Measurements from ENCODE around the gene TRPM3.

The TRPM3 gene

DNA sequence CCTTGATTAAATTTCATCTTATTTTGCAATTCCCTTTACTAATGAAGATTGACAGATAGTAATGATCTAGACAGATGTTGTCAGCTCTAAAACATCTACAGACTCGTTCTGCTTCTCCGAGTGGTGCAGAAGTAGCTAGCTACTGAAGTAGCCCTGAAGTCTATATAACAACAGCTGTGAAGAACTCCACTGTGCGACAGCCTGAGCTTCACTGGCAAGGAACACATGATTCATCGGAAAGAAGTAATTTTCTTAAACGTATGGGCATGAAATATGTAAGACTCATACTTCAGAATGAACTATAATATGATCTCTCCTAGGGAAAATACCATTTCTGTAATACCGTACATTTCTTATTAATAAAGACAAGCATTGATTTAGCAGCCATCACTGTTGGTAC lies 96.2 kb downstream of the TRPM3 start:
- no peak overlapping the region for H3K9ac ChIP-seq (ENCODE audit: low read length in 5 of 5)
- H3K27me3 ChIP-seq (ENCODE audit: control insufficient read depth in 5 of 5, insufficient read depth in 4 of 5, low read length in 5 of 5) = no peaks in the 10 kb centered on the region

DNA sequence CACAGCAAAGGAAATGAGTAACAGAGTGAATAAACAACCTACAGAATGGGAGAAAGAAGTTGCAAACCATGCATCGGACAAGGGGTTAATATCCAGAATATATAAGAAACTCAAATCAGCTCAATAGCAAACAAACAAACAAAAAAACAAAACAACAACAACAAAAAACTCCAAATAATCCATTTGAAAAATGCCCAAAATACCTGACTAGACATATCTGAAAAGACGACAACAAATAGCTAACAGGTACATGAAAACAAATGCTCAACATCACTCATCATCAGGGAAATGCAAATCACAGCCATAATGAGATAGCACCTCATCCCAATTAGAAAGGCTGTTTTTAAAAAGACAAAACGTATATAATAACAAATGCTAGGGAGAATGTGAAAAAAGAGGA lies 111.2 kb downstream of the TRPM3 start:
- no peaks in the 10 kb centered on the region for H3K4me1 ChIP-seq (ENCODE audit: control insufficient read depth in 5 of 5, insufficient read depth in 5 of 5, low read length in 5 of 5)

More for the DNA sequence above, 96.2 kb downstream of the TRPM3 start:
- no peaks in the 10 kb centered on the region for H3K4me1 ChIP-seq (ENCODE audit: control insufficient read depth in 5 of 5, insufficient read depth in 5 of 5, low read length in 5 of 5)
- H3K36me3 ChIP-seq (ENCODE audit: control insufficient read depth in 5 of 5, insufficient read depth in 5 of 5, low read length in 5 of 5) = no peaks in the 10 kb centered on the region
- H3K27ac ChIP-seq (ENCODE audit: low read depth, low read length) = no peak overlapping the region
- H3K4me3 ChIP-seq (ENCODE audit: low read depth in 1 of 5, low read length in 5 of 5) = no peak overlapping the region
- H3K9me3 ChIP-seq (ENCODE audit: control insufficient read depth in 5 of 5, low read length in 5 of 5) = no peaks in the 10 kb centered on the region

DNA sequence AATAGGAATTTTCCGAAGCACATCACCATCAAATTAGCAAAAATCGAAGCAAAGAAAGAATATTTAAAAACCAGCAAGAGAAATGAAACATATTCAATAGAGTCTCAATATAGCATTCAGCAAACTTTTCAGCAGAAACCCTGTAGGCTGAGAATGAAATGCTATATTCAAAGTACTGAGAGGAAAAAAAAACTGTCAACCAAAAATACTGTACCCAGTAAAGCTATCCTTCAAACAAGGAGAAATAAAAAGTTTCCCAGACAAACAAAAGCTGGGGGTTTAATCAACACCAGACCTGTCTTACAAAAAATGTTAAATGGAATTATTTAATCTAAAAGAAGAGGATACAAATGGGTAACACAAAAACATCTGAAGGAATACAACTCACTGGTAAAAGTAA lies 116.0 kb downstream of the TRPM3 start:
- Histone ChIP-seq H3K27me3 (ENCODE audit: control insufficient read depth in 5 of 5, insufficient read depth in 4 of 5, low read length in 5 of 5) (no peaks in the 10 kb centered on the region), H3K4me1 (ENCODE audit: control insufficient read depth in 5 of 5, insufficient read depth in 5 of 5, low read length in 5 of 5) (no peaks in the 10 kb centered on the region), H3K9ac (ENCODE audit: low read length in 5 of 5) (no peak overlapping the region), H3K36me3 (ENCODE audit: control insufficient read depth in 5 of 5, insufficient read depth in 5 of 5, low read length in 5 of 5) (no peaks in the 10 kb centered on the region), H3K27ac (ENCODE audit: low read depth, low read length) (no peak overlapping the region), H3K9me3 (ENCODE audit: control insufficient read depth in 5 of 5, low read length in 5 of 5) (peaks cover 4 to 16% (median 11%) of the 10 kb centered on the region in 5 donors), H3K4me3 (ENCODE audit: low read depth in 1 of 5, low read length in 5 of 5) (no peak overlapping the region)

More for the DNA sequence above, 111.2 kb downstream of the TRPM3 start:
- Histone ChIP-seq H3K4me3 (ENCODE audit: low read depth in 1 of 5, low read length in 5 of 5) (no peak overlapping the region), H3K9ac (ENCODE audit: low read length in 5 of 5) (no peak overlapping the region), H3K27ac (ENCODE audit: low read depth, low read length) (no peak overlapping the region), H3K9me3 (ENCODE audit: control insufficient read depth in 5 of 5, low read length in 5 of 5) (peaks cover 0 to 3% (median 2%) of the 10 kb centered on the region in 5 donors), H3K36me3 (ENCODE audit: control insufficient read depth in 5 of 5, insufficient read depth in 5 of 5, low read length in 5 of 5) (no peaks in the 10 kb centered on the region), H3K27me3 (ENCODE audit: control insufficient read depth in 5 of 5, insufficient read depth in 4 of 5, low read length in 5 of 5) (no peaks in the 10 kb centered on the region)

DNA sequence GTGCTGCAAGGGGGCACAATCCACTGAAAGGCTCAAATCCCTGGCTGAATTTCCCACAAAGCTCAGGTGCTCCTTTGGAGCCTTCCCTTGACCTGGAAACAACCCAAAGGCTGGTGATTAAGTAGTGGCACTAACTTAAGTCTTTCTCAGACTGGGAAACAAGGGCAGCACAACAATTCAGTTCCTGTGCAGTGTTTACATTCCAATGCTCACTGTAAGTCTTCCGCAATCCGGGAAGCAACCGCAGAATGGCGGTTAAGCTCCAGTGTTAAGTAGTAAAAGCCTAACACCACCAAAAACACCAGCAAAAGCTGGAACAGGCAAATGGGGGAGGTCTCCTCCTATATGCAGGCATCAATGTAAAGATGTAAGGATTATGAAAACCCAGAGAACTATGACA lies 117.2 kb downstream of the TRPM3 start:
- H3K27ac ChIP-seq (ENCODE audit: low read depth, low read length) = no peak overlapping the region
- no peaks in the 10 kb centered on the region for H3K36me3 ChIP-seq (ENCODE audit: control insufficient read depth in 5 of 5, insufficient read depth in 5 of 5, low read length in 5 of 5)
- no peak overlapping the region for H3K9ac ChIP-seq (ENCODE audit: low read length in 5 of 5)
- no peaks in the 10 kb centered on the region for H3K4me1 ChIP-seq (ENCODE audit: control insufficient read depth in 5 of 5, insufficient read depth in 5 of 5, low read length in 5 of 5)
- no peaks in the 10 kb centered on the region for H3K27me3 ChIP-seq (ENCODE audit: control insufficient read depth in 5 of 5, insufficient read depth in 4 of 5, low read length in 5 of 5)
- H3K4me3 ChIP-seq (ENCODE audit: low read depth in 1 of 5, low read length in 5 of 5) = no peak overlapping the region
- peaks cover 4 to 16% (median 11%) of the 10 kb centered on the region in 5 donors for H3K9me3 ChIP-seq (ENCODE audit: control insufficient read depth in 5 of 5, low read length in 5 of 5)

DNA sequence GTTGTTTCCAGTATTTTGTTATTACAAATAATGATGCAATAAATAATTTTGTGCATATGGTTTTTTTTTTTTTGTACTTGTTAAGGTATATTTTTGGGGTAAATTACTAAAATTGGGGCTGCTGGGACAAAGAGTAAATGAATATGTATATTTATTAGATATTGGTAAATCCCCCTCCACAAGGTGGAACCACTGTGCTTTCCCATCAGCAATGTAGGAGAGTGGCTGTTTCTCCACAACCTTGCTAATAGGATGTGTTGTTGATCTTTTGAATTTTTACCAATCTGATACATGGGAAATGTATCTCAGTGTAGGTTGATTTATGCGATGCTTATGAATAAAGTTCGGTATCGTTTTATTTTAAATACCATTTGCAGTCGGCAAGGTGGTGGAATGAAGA lies 118.1 kb downstream of the TRPM3 start:
- H3K27me3 ChIP-seq (ENCODE audit: control insufficient read depth in 5 of 5, insufficient read depth in 4 of 5, low read length in 5 of 5) = no peaks in the 10 kb centered on the region
- no peak overlapping the region for H3K27ac ChIP-seq (ENCODE audit: low read depth, low read length)
- H3K9ac ChIP-seq (ENCODE audit: low read length in 5 of 5) = no peak overlapping the region
- peaks cover 4 to 16% (median 11%) of the 10 kb centered on the region in 5 donors for H3K9me3 ChIP-seq (ENCODE audit: control insufficient read depth in 5 of 5, low read length in 5 of 5)
- no peaks in the 10 kb centered on the region for H3K36me3 ChIP-seq (ENCODE audit: control insufficient read depth in 5 of 5, insufficient read depth in 5 of 5, low read length in 5 of 5)
- H3K4me3 ChIP-seq (ENCODE audit: low read depth in 1 of 5, low read length in 5 of 5) = no peak overlapping the region
- no peaks in the 10 kb centered on the region for H3K4me1 ChIP-seq (ENCODE audit: control insufficient read depth in 5 of 5, insufficient read depth in 5 of 5, low read length in 5 of 5)

DNA sequence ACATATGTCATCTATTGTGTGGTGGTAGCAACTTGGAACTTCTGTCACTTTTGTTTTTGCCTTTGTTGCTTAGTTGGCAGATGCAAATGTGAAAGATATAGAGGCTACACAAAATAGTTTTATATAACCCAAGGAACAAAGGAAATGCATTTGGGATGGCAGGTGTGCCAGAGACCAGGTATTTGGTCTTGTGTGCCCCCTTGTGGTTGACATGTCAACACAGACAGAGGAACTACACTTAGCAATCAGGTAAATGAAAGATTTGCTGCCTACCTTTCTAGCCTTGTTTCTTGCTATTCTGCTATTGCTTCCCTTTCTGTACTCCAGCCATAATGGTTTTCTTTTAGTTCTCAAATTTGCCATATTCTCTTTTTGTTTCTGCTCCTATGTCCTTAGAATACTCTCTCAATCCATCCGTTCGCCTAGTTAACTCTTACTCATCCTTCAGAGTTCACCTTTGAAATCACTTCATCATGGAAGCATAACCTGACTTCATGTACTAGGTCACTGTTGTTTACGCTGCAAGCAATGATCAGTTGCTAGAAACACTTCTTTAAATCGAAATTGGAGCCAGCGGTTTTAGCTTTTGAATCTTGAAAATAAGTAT lies 119.5 kb downstream of the TRPM3 start:
- H3K27ac ChIP-seq (ENCODE audit: low read depth, low read length) = no peak overlapping the region
- H3K9me3 ChIP-seq (ENCODE audit: control insufficient read depth in 5 of 5, low read length in 5 of 5) = peaks cover 4 to 16% (median 11%) of the 10 kb centered on the region in 5 donors
- H3K4me3 ChIP-seq (ENCODE audit: low read depth in 1 of 5, low read length in 5 of 5) = no peak overlapping the region
- no peak overlapping the region for H3K9ac ChIP-seq (ENCODE audit: low read length in 5 of 5)
- H3K27me3 ChIP-seq (ENCODE audit: control insufficient read depth in 5 of 5, insufficient read depth in 4 of 5, low read length in 5 of 5) = no peaks in the 10 kb centered on the region
- H3K4me1 ChIP-seq (ENCODE audit: control insufficient read depth in 5 of 5, insufficient read depth in 5 of 5, low read length in 5 of 5) = no peaks in the 10 kb centered on the region
- H3K36me3 ChIP-seq (ENCODE audit: control insufficient read depth in 5 of 5, insufficient read depth in 5 of 5, low read length in 5 of 5) = no peaks in the 10 kb centered on the region

DNA sequence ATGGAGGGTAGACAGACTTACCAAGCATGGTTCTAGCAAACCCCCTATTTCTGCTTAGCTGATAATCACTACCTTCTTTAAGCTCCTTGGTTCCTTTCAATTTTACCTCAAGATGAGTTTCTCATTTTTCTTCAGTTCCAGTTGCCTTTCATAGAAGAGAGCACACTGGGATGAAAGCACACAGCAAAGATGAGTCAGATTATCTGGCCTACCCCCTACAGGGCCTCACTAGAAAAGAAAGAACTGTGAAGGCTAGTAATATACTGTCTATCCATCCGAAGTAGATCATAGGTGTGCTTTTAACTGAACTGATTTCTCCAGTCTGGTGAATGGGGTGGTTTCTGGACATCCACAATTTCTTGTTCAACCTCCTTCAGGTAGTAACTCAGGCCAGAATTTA lies 122.5 kb downstream of the TRPM3 start:
- H3K27ac ChIP-seq (ENCODE audit: low read depth, low read length) = no peak overlapping the region
- no peak overlapping the region for H3K4me3 ChIP-seq (ENCODE audit: low read depth in 1 of 5, low read length in 5 of 5)

DNA sequence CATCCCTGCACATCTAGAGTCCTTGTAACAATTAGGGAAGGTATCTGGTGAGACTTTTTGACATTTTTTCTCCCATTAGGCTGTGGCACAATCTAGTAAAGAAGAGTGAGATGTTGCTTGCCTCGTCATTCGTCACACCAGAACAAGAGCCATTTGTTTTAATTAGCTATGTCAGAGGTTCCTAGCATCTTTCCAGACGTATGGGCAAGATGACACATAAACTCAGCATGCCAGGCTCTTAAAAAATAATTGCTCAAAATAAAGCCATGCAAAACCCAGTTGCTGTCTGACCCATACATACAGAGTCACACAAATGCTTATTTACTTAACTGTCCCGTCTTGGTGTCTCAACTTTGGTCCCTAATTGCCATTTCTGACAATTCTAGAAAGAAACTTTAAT lies 125.9 kb downstream of the TRPM3 start:
- Histone ChIP-seq H3K9ac (ENCODE audit: low read length in 5 of 5) (no peak overlapping the region), H3K4me1 (ENCODE audit: control insufficient read depth in 5 of 5, insufficient read depth in 5 of 5, low read length in 5 of 5) (peaks cover 0 to 6% (median 0%) of the 10 kb centered on the region in 5 donors), H3K9me3 (ENCODE audit: control insufficient read depth in 5 of 5, low read length in 5 of 5) (no peaks in the 10 kb centered on the region), H3K36me3 (ENCODE audit: control insufficient read depth in 5 of 5, insufficient read depth in 5 of 5, low read length in 5 of 5) (no peaks in the 10 kb centered on the region), H3K4me3 (ENCODE audit: low read depth in 1 of 5, low read length in 5 of 5) (no peak overlapping the region), H3K27ac (ENCODE audit: low read depth, low read length) (no peak overlapping the region), H3K27me3 (ENCODE audit: control insufficient read depth in 5 of 5, insufficient read depth in 4 of 5, low read length in 5 of 5) (no peaks in the 10 kb centered on the region)

More for the DNA sequence above, 122.5 kb downstream of the TRPM3 start:
- no peak overlapping the region for H3K9ac ChIP-seq (ENCODE audit: low read length in 5 of 5)
- no peaks in the 10 kb centered on the region for H3K36me3 ChIP-seq (ENCODE audit: control insufficient read depth in 5 of 5, insufficient read depth in 5 of 5, low read length in 5 of 5)
- no peaks in the 10 kb centered on the region for H3K27me3 ChIP-seq (ENCODE audit: control insufficient read depth in 5 of 5, insufficient read depth in 4 of 5, low read length in 5 of 5)
- peaks cover 0 to 4% (median 1%) of the 10 kb centered on the region in 5 donors for H3K9me3 ChIP-seq (ENCODE audit: control insufficient read depth in 5 of 5, low read length in 5 of 5)
- H3K4me1 ChIP-seq (ENCODE audit: control insufficient read depth in 5 of 5, insufficient read depth in 5 of 5, low read length in 5 of 5) = peaks cover 0 to 6% (median 0%) of the 10 kb centered on the region in 5 donors

DNA sequence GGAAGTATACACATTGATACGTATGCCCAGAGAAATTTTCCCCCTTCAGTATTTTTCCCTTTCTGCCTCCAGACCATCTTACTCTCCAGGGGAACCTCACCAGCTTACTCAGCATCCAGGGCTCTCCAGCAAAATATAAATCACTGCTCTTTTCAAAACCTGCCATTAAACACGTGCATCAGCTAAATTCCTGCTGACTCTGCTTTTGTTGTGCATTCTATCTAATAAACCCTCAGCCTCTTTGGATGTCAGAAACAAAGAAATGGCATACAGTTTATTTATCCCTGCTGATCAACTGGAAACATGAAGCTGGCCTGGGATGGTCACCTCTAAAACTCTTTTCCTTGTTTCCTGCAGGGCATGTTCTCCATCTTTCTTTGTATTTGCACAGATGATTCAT lies 126.8 kb downstream of the TRPM3 start:
- Histone ChIP-seq H3K36me3 (ENCODE audit: control insufficient read depth in 5 of 5, insufficient read depth in 5 of 5, low read length in 5 of 5) (no peaks in the 10 kb centered on the region), H3K4me1 (ENCODE audit: control insufficient read depth in 5 of 5, insufficient read depth in 5 of 5, low read length in 5 of 5) (peaks cover 0 to 6% (median 0%) of the 10 kb centered on the region in 5 donors), H3K27me3 (ENCODE audit: control insufficient read depth in 5 of 5, insufficient read depth in 4 of 5, low read length in 5 of 5) (no peaks in the 10 kb centered on the region), H3K4me3 (ENCODE audit: low read depth in 1 of 5, low read length in 5 of 5) (no peak overlapping the region), H3K9me3 (ENCODE audit: control insufficient read depth in 5 of 5, low read length in 5 of 5) (no peaks in the 10 kb centered on the region), H3K27ac (ENCODE audit: low read depth, low read length) (no peak overlapping the region), H3K9ac (ENCODE audit: low read length in 5 of 5) (no peak overlapping the region)

DNA sequence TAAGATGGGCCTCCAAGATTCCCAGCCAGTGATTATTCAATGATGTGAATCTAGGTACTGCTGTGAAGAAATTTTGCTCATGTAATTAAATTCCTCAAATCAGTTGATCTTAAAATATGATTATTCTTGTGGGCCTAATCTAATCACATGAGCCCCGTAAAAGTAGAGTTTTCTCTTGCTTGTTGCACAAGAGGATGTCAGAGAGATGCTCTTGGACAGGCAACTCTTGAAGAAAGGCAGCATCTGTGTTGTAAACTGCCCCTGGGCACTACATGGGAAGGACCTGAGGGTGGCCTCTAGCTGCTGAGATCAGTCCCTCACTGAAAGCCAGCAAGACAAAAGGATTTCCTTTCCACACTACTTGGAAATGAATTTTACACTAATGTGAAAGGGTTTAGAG lies 132.9 kb downstream of the TRPM3 start:
- Histone ChIP-seq H3K4me1 (ENCODE audit: control insufficient read depth in 5 of 5, insufficient read depth in 5 of 5, low read length in 5 of 5) (peaks cover 0 to 8% (median 0%) of the 10 kb centered on the region in 5 donors), H3K27me3 (ENCODE audit: control insufficient read depth in 5 of 5, insufficient read depth in 4 of 5, low read length in 5 of 5) (no peaks in the 10 kb centered on the region), H3K27ac (ENCODE audit: low read depth, low read length) (peak overlapping the region; percentile 51), H3K9ac (ENCODE audit: low read length in 5 of 5) (no peak overlapping the region), H3K4me3 (ENCODE audit: low read depth in 1 of 5, low read length in 5 of 5) (no peak overlapping the region), H3K9me3 (ENCODE audit: control insufficient read depth in 5 of 5, low read length in 5 of 5) (peaks cover 0 to 6% (median 4%) of the 10 kb centered on the region in 5 donors), H3K36me3 (ENCODE audit: control insufficient read depth in 5 of 5, insufficient read depth in 5 of 5, low read length in 5 of 5) (no peaks in the 10 kb centered on the region)

Data from subcutaneous abdominal adipose tissue (tissue), 5 donors.